SK-N-MC (cell line): ENCODE measurements around the gene ODC1.

ENCODE experiments used
- DNase-seq: peaks from one replicate; pipeline ENCODE4 v3.0.0-alpha.2; 2011; ENCODE audit warnings: low read depth, low spot score
- H3K27ac ChIP-seq: fragments of 200-600 bp; sonication (generic); 2 replicates; pipeline ENCODE4 v1.5.1; 2016; ENCODE audit warnings: mixed run types
- H3K36me3 ChIP-seq: fragments of 200-600 bp; sonication (generic); 2 replicates; pipeline ENCODE4 v1.6.1; 2017; ENCODE audit warnings: antibody characterized with exemption, low read length, mixed read lengths; ENCODE audit not compliant: insufficient read depth
- H3K4me3 ChIP-seq: fragments of 200-600 bp; sonication (generic); 2 replicates; pipeline ENCODE4 v1.5.1; 2016
- H3K9ac ChIP-seq: fragments of 200-600 bp; sonication (generic); 2 replicates; pipeline ENCODE4 v1.8.0; 2017; ENCODE audit warnings: mixed run types, mixed read lengths; ENCODE audit not compliant: insufficient read length
- H3K9me3 ChIP-seq: fragments of 200-600 bp; sonication (generic); 2 replicates; pipeline ENCODE4 v1.6.1; 2017; ENCODE audit warnings: low read depth, mild to moderate bottlenecking, antibody characterized with exemption, low read length, moderate library complexity, mixed read lengths
- EZH2 ChIP-seq: fragments of 200-600 bp; sonication (generic); IDR thresholded peaks from one replicate; pipeline ENCODE4 v1.6.1; 2017; ENCODE audit warnings: antibody characterized with exemption
- FOXP2 ChIP-seq: optimal IDR thresholded peaks from 2 replicates; pipeline ENCODE3; 2011; ENCODE audit warnings: mild to moderate bottlenecking, moderate library complexity; ENCODE audit not compliant: insufficient read depth; ENCODE audit errors: extremely low read length, control extremely low read depth
- POLR2AphosphoS5 ChIP-seq: IDR thresholded peaks from 2 replicates; pipeline ENCODE4 v1.6.1; 2012; ENCODE audit warnings: mild to moderate bottlenecking, low read depth, low read length, borderline replicate concordance

The ODC1 gene

GRCh38 chr2:10475811-10476660 is 27.9 kb upstream of the ODC1 start:
- H3K4me3 ChIP-seq = no peak overlapping the region
- TF ChIP-seq POLR2AphosphoS5 = no peak
- no peak for TF ChIP-seq EZH2
- TF ChIP-seq FOXP2 = no peak
- DNase-seq = no peak
- H3K27ac ChIP-seq = no peak overlapping the region
- H3K9me3 ChIP-seq = no peaks in the 10 kb centered on the region
- H3K36me3 ChIP-seq = no peaks in the 10 kb centered on the region
- no peak overlapping the region for H3K9ac ChIP-seq

- Histone ChIP-seq H3K27ac (no peak overlapping the region), H3K4me3 (no peak overlapping the region), H3K9me3 (no peaks in the 10 kb centered on the region), H3K36me3 (no peaks in the 10 kb centered on the region), H3K9ac (no peak overlapping the region)
- no peak for DNase-seq
- TF ChIP-seq POLR2AphosphoS5 = no peak
- no peak for TF ChIP-seq EZH2
- no peak for TF ChIP-seq FOXP2
These were observed 27.1 kb upstream of the ODC1 start for GRCh38 chr2:10475221-10475722.

- H3K4me3 ChIP-seq = no peak overlapping the region
- no peaks in the 10 kb centered on the region for H3K36me3 ChIP-seq
- H3K9me3 ChIP-seq = no peaks in the 10 kb centered on the region
- no peak for DNase-seq
- no peak for TF ChIP-seq POLR2AphosphoS5
- no peak for TF ChIP-seq FOXP2
- TF ChIP-seq EZH2 = no peak
- H3K27ac ChIP-seq = no peak overlapping the region
- H3K9ac ChIP-seq = no peak overlapping the region
These were observed 25.1 kb upstream of the ODC1 start for GRCh38 chr2:10473121-10473756.

- H3K9me3 ChIP-seq = no peaks in the 10 kb centered on the region
- DNase-seq = no peak
- no peak overlapping the region for H3K4me3 ChIP-seq
- no peak overlapping the region for H3K27ac ChIP-seq
- TF ChIP-seq FOXP2 (no peak), EZH2 (no peak), POLR2AphosphoS5 (no peak)
- H3K9ac ChIP-seq = no peak overlapping the region
- no peaks in the 10 kb centered on the region for H3K36me3 ChIP-seq
These were observed 23.8 kb upstream of the ODC1 start for GRCh38 chr2:10471955-10472354.

- H3K36me3 ChIP-seq = no peaks in the 10 kb centered on the region
- no peak overlapping the region for H3K4me3 ChIP-seq
- H3K9me3 ChIP-seq = no peaks in the 10 kb centered on the region
- no peak overlapping the region for H3K9ac ChIP-seq
- no peak for DNase-seq
- TF ChIP-seq POLR2AphosphoS5 (no peak), FOXP2 (no peak), EZH2 (no peak)
- H3K27ac ChIP-seq = no peak overlapping the region
These were observed 23.0 kb upstream of the ODC1 start for GRCh38 chr2:10471046-10471571.

- DNase-seq = no peak
These were observed 22.0 kb upstream of the ODC1 start for GRCh38 chr2:10469955-10470608.

GRCh38 chr2:10469301-10469700 is 21.2 kb upstream of the ODC1 start:
- Histone ChIP-seq H3K36me3 (no peaks in the 10 kb centered on the region), H3K9ac (no peak overlapping the region), H3K9me3 (no peaks in the 10 kb centered on the region), H3K4me3 (no peak overlapping the region), H3K27ac (no peak overlapping the region)
- no peak for DNase-seq
- TF ChIP-seq EZH2 (no peak), FOXP2 (no peak), POLR2AphosphoS5 (no peak)

More at GRCh38 chr2:10469955-10470608, 22.0 kb upstream of the ODC1 start:
- no peak overlapping the region for H3K4me3 ChIP-seq
- H3K9me3 ChIP-seq = no peaks in the 10 kb centered on the region
- no peak overlapping the region for H3K9ac ChIP-seq
- TF ChIP-seq POLR2AphosphoS5 (no peak), EZH2 (no peak), FOXP2 (no peak)
- no peaks in the 10 kb centered on the region for H3K36me3 ChIP-seq
- H3K27ac ChIP-seq = no peak overlapping the region

- no peak for DNase-seq
- no peaks in the 10 kb centered on the region for H3K36me3 ChIP-seq
- TF ChIP-seq POLR2AphosphoS5 (no peak), EZH2 (no peak), FOXP2 (no peak)
These were observed 19.3 kb upstream of the ODC1 start for GRCh38 chr2:10467401-10467800.

More at GRCh38 chr2:10467401-10467800, 19.3 kb upstream of the ODC1 start:
- no peak overlapping the region for H3K27ac ChIP-seq
- no peak overlapping the region for H3K4me3 ChIP-seq
- no peak overlapping the region for H3K9ac ChIP-seq
- H3K9me3 ChIP-seq = no peaks in the 10 kb centered on the region
